A549 (cell line): ENCODE results near the gene CDC73.

Source experiments
- CHD2 ChIP-seq: fragments of 150-350 bp; IDR thresholded peaks from 2 replicates; pipeline ENCODE4 v1.6.1; 2014; ENCODE audit warnings: low read length; ENCODE audit not compliant: partially characterized antibody
- FOSL2 ChIP-seq, 2 experiments: fragments of 450-650 bp in 1 of 2; fragments of >200 bp in 1 of 2; sonication (Bioruptor Twin) in 1 of 2; formaldehyde crosslinking; IDR thresholded peaks; 2 replicates each; pipeline versions ENCODE4 v1.5.0 to v1.6.1; 2016 to 2020; ENCODE audit warnings: mild to moderate bottlenecking in 1 of 2, moderate library complexity in 1 of 2
- JUNB ChIP-seq: fragments of >200 bp; sonication (Bioruptor Twin); formaldehyde crosslinking; IDR thresholded peaks from 2 replicates; pipeline ENCODE4 v1.6.1; 2016
- MAFK ChIP-seq: fragments of 450-650 bp; IDR thresholded peaks from 2 replicates; pipeline ENCODE4 v1.6.1; 2014; ENCODE audit not compliant: partially characterized antibody
- POLR2A ChIP-seq: IDR thresholded peaks from 2 replicates; pipeline ENCODE4 v1.6.1; 2012; ENCODE audit warnings: mild to moderate bottlenecking, low read length
- TF ChIP-seq, protein P1 (sequence below): fragments of >200 bp; sonication (Bioruptor Twin); formaldehyde crosslinking; IDR thresholded peaks from 3 replicates; pipeline ENCODE4 v1.5.1; 2016

GRCh38 chr1:193144361-193144938 lies 22.6 kb downstream of the CDC73 start:
- TF ChIP-seq MAFK: no peak
- TF ChIP-seq, protein P1, sequence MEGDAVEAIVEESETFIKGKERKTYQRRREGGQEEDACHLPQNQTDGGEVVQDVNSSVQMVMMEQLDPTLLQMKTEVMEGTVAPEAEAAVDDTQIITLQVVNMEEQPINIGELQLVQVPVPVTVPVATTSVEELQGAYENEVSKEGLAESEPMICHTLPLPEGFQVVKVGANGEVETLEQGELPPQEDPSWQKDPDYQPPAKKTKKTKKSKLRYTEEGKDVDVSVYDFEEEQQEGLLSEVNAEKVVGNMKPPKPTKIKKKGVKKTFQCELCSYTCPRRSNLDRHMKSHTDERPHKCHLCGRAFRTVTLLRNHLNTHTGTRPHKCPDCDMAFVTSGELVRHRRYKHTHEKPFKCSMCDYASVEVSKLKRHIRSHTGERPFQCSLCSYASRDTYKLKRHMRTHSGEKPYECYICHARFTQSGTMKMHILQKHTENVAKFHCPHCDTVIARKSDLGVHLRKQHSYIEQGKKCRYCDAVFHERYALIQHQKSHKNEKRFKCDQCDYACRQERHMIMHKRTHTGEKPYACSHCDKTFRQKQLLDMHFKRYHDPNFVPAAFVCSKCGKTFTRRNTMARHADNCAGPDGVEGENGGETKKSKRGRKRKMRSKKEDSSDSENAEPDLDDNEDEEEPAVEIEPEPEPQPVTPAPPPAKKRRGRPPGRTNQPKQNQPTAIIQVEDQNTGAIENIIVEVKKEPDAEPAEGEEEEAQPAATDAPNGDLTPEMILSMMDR: no peak
- no peak for TF ChIP-seq POLR2A
- TF ChIP-seq JUNB: no peak
- TF ChIP-seq CHD2: no peak
- TF ChIP-seq FOSL2 (IDR thresholded peaks at IDR 0.05): no peak
- TF ChIP-seq FOSL2 (CRISPR knock-in tag; IDR thresholded peaks at IDR 0.05): no peak
